Gastrocnemius medialis (tissue), 4 donors: ENCODE results near the gene CCNI2. TPM values are rescaled to one million over a fixed set of nuclear protein-coding genes. Genes with fewer than 3 reads are reported as not detected.

Experiments
- ATAC-seq, 2 donors: fragments of 150-250 bp; one replicate each; pipeline ENCODE4 v1.9.1; 2016
- DNase-seq, 2 donors: peaks; one replicate each; pipeline ENCODE4 v3.0.0-alpha.2; 2019
- H3K27ac ChIP-seq, 4 donors: fragments of 200-600 bp; sonication (generic); 1 replicate in 1 of 4; 2 replicates in 3 of 4; pipeline ENCODE4 v1.5.1; 2016 to 2018; ENCODE audit warnings: mild to moderate bottlenecking in 2 of 4, moderate library complexity in 1 of 4
- H3K27me3 ChIP-seq, 3 donors: fragments of 200-600 bp; sonication (generic) in 2 of 3; 1 replicate in 1 of 3; 2 replicates in 2 of 3; pipeline versions ENCODE4 v1.5.1 to v1.6.0; 2016 to 2019; ENCODE audit warnings: mild to moderate bottlenecking in 1 of 3, moderate library complexity in 1 of 3
- H3K36me3 ChIP-seq, 2 donors: fragments of 200-600 bp; sonication (generic) in 1 of 2; one replicate each; pipeline ENCODE4 v1.5.1; 2017 to 2018
- H3K4me1 ChIP-seq, 2 donors: fragments of 200-600 bp; sonication (generic) in 1 of 2; one replicate each; pipeline ENCODE4 v1.5.1; 2016 to 2017; ENCODE audit warnings: mild to moderate bottlenecking in 2 of 2
- H3K4me3 ChIP-seq, 4 donors: fragments of 200-600 bp; sonication (generic) in 3 of 4; 1 replicate in 1 of 4; 2 replicates in 3 of 4; pipeline ENCODE4 v1.5.1; 2016 to 2019; ENCODE audit warnings: mild to moderate bottlenecking in 2 of 4
- H3K9me3 ChIP-seq, 3 donors: fragments of 200-600 bp; sonication (generic) in 2 of 3; 1 replicate in 1 of 3; 2 replicates in 2 of 3; pipeline ENCODE4 v1.5.1; 2016 to 2019
- CTCF ChIP-seq, 5 experiments: fragments of 450-650 bp in 3 of 5; fragments of 200-600 bp in 2 of 5; sonication (generic) in 2 of 5; IDR thresholded peaks in 4 of 5; conservative IDR thresholded peaks in 1 of 5; 1 replicate in 4 of 5; 2 replicates in 1 of 5; pipeline ENCODE4 v1.5.1; 2016 to 2019; ENCODE audit warnings: antibody characterized with exemption in 5 of 5, mild to moderate bottlenecking in 3 of 5, moderate library complexity in 3 of 5
- POLR2A ChIP-seq, 2 donors: fragments of 450-650 bp; IDR thresholded peaks; one replicate each; pipeline ENCODE4 v1.6.1; 2017; ENCODE audit warnings: antibody characterized with exemption in 2 of 2, mild to moderate bottlenecking in 2 of 2, moderate library complexity in 2 of 2
- in situ Hi-C, 4 donors: fragments of 200-750 bp; cut with MboI; loops; one replicate each; pipeline versions ENCODE4 v1.15.0 to v1.8.0; 2017; ENCODE audit warnings: low sequenced_read_pairs in 4 of 4
- intact Hi-C: fragments of 100-400 bp; cut with DNase I; formaldehyde crosslinking; loops from one replicate; pipeline ENCODE4 v1.15.1; 2023; ENCODE audit warnings: low total_unique reads
- total RNA-seq, 4 donors: library from RNA; depleted of rRNA; stranded (reverse); fragments of >200 nt; gene quantifications; one replicate each; pipeline versions ENCODE4 v1.1.0 to v1.2.3, GENCODE V29; 2016

CCNI2 gene
- total RNA-seq, 4 donors from 2014 or later = not detected

GRCh38 chr5:132762246-132763000 lies 15.2 kb downstream of the CCNI2 start:
- Histone ChIP-seq H3K4me3 (no peak overlapping the region), H3K36me3 (peaks cover 0 to 19% of the 10 kb centered on the region in 2 donors), H3K9me3 (no peaks in the 10 kb centered on the region), H3K27ac (no peak overlapping the region), H3K4me1 (peaks cover 4 to 5% of the 10 kb centered on the region in 2 donors), H3K27me3 (no peaks in the 10 kb centered on the region)
- in situ Hi-C loops (no loop called here), intact Hi-C loops (no loop called here)
- no peak for DNase-seq
- no peak for ATAC-seq
- no peak for TF ChIP-seq POLR2A (IDR thresholded peaks at IDR 0.05)
- TF ChIP-seq CTCF (IDR thresholded peaks at IDR 0.05 in 4 of 5, conservative IDR thresholded peaks at IDR 0.05 in 1 of 5) = no peak

- H3K27ac ChIP-seq = no peak overlapping the region
- H3K36me3 ChIP-seq = peaks cover 0 to 19% of the 10 kb centered on the region in 2 donors
- in situ Hi-C loops = no loop called here
- no peak overlapping the region for H3K4me3 ChIP-seq
- ATAC-seq = no peak
- H3K9me3 ChIP-seq = no peaks in the 10 kb centered on the region
- no peak for DNase-seq
- TF ChIP-seq CTCF (IDR thresholded peaks at IDR 0.05 in 4 of 5, conservative IDR thresholded peaks at IDR 0.05 in 1 of 5) = no peak
- peaks cover 7 to 10% of the 10 kb centered on the region in 2 donors for H3K4me1 ChIP-seq
- intact Hi-C loops = no loop called here
- H3K27me3 ChIP-seq = no peaks in the 10 kb centered on the region
Measured at GRCh38 chr5:132763181-132764036, 16.2 kb downstream of the CCNI2 start.

GRCh38 chr5:132764051-132764450 lies 16.8 kb downstream of the CCNI2 start:
- intact Hi-C loops (no loop called here), in situ Hi-C loops (no loop called here)
- Histone ChIP-seq H3K36me3 (peaks cover 0 to 19% of the 10 kb centered on the region in 2 donors), H3K9me3 (no peaks in the 10 kb centered on the region), H3K27ac (no peak overlapping the region), H3K4me3 (no peak overlapping the region), H3K4me1 (peaks cover 7 to 10% of the 10 kb centered on the region in 2 donors), H3K27me3 (no peaks in the 10 kb centered on the region)
- TF ChIP-seq POLR2A (IDR thresholded peaks at IDR 0.05) (no peak), CTCF (IDR thresholded peaks at IDR 0.05 in 4 of 5, conservative IDR thresholded peaks at IDR 0.05 in 1 of 5) (no peak)
- no peak for ATAC-seq
- no peak for DNase-seq

GRCh38 chr5:132764671-132765238 lies 17.5 kb downstream of the CCNI2 start:
- in situ Hi-C loops = no loop called here
- DNase-seq (no peak), ATAC-seq (no peak)
- Histone ChIP-seq H3K36me3 (peaks cover 0 to 19% of the 10 kb centered on the region in 2 donors), H3K9me3 (no peaks in the 10 kb centered on the region), H3K4me1 (peaks cover 7 to 10% of the 10 kb centered on the region in 2 donors), H3K4me3 (no peak overlapping the region), H3K27me3 (no peaks in the 10 kb centered on the region), H3K27ac (no peak overlapping the region)
- intact Hi-C loops = no loop called here
- TF ChIP-seq CTCF (IDR thresholded peaks at IDR 0.05 in 4 of 5, conservative IDR thresholded peaks at IDR 0.05 in 1 of 5) (no peak), POLR2A (IDR thresholded peaks at IDR 0.05) (no peak)
